Stomach (tissue), 9 donors: ENCODE measurements around the gene CHST9. TPM values are rescaled to one million over a fixed set of nuclear protein-coding genes. Genes with fewer than 3 reads are reported as not detected.
A peak's percentile ranks its signal among the peaks of the same experiment; 100 is the strongest.

Experiments used
- DNase-seq, 2 donors: peaks; one replicate each; pipeline versions ENCODE4 v3.0.0 to v3.0.0-alpha.2; 2013 to 2019
- H3K27ac ChIP-seq, 5 donors: fragments of 200-600 bp in 4 of 5; sonication (generic) in 4 of 5; one replicate each; pipeline ENCODE4 v1.5.1; 2013 to 2019; ENCODE audit warnings: mild to moderate bottlenecking in 1 of 5, moderate library complexity in 1 of 5
- H3K27me3 ChIP-seq, 3 donors: fragments of 200-600 bp; sonication (generic); one replicate each; pipeline ENCODE4 v1.5.1; 2017 to 2019; ENCODE audit warnings: mixed run types in 1 of 3
- H3K36me3 ChIP-seq, 4 donors: fragments of 200-600 bp; sonication (generic); 1 replicate in 3 of 4; 2 replicates in 1 of 4; pipeline ENCODE4 v1.5.1; 2016 to 2019
- H3K4me1 ChIP-seq, 4 donors: fragments of 200-600 bp; sonication (generic); one replicate each; pipeline ENCODE4 v1.5.1; 2016 to 2019
- H3K4me3 ChIP-seq, 4 donors: fragments of 200-600 bp; sonication (generic) in 3 of 4; one replicate each; pipeline ENCODE4 v1.5.1; 2016 to 2019; ENCODE audit warnings: mild to moderate bottlenecking in 1 of 4
- H3K9me3 ChIP-seq, 4 donors: fragments of 200-600 bp; sonication (generic); one replicate each; pipeline ENCODE4 v1.5.1; 2016 to 2019
- EP300 ChIP-seq: sonication (generic); formaldehyde crosslinking; IDR thresholded peaks from one replicate; pipeline ENCODE4 v1.6.1; 2017; ENCODE audit warnings: antibody characterized with exemption
- POLR2A ChIP-seq, 4 donors: fragments of 450-650 bp; IDR thresholded peaks; one replicate each; pipeline ENCODE4 v1.6.1; 2016; ENCODE audit warnings: antibody characterized with exemption in 4 of 4, control low read depth in 2 of 4, mild to moderate bottlenecking in 1 of 4, moderate library complexity in 1 of 4
- POLR2AphosphoS5 ChIP-seq, 3 donors: sonication (generic); formaldehyde crosslinking; IDR thresholded peaks; one replicate each; pipeline ENCODE4 v1.6.1; 2016; ENCODE audit warnings: antibody characterized with exemption in 3 of 3
- WGBS, 5 donors: extraction: QIAGEN DNeasy Blood & Tissue Kit in 3 of 5; methylation state at CpG; one replicate each; pipeline versions ENCODE4 v1.1.5 to v1.1.7; 2013 to 2018; 5-methylcytosine and 5-hydroxymethylcytosine counted together
- intact Hi-C: fragments of 100-400 bp; cut with DNase I; formaldehyde crosslinking; loops from one replicate; pipeline ENCODE4 v1.15.1; 2023; ENCODE audit warnings: low total_unique reads
- polyA plus RNA-seq, 3 donors: library from polyadenylated mRNA; stranded (reverse); fragments of 200-250 nt; gene quantifications; one replicate each; pipeline ENCODE4 v1.2.3, GENCODE V29; 2013
- total RNA-seq, 5 donors: library from RNA; depleted of rRNA; stranded (reverse); fragments of >200 nt; gene quantifications; one replicate each; pipeline versions ENCODE4 v1.1.0 to v1.2.3, GENCODE V29; 2014 to 2016
- TF ChIP-seq, protein P1 (sequence below), 7 experiments: fragments of 450-650 bp in 4 of 7; fragments of 200-600 bp in 3 of 7; sonication (generic) in 3 of 7; IDR thresholded peaks; one replicate each; pipeline ENCODE4 v1.5.1; 2016 to 2019; ENCODE audit warnings: antibody characterized with exemption in 7 of 7, control low read depth in 2 of 7, mild to moderate bottlenecking in 1 of 7
- donor health status: healthy with polysubstance abuse.
- donor health status: Bipolar disorder and iron deficiency.
- donor health status: healthy.

Gene CHST9
- total and polyA plus RNA-seq, 8 donors, result 0.29 to 2.2 (median 1.1) TPM; not detected in 2

GRCh38 chr18:26868968-26869586, 316.0 kb downstream of the CHST9 start:
- intact Hi-C loops, result no loop called here
- peak overlapping the region in 1 of 4 donors; percentile 24 for H3K4me3 ChIP-seq
- H3K27me3 ChIP-seq, result peaks cover 0 to 7% (median under 1%) of the 10 kb centered on the region in 3 donors
- no peaks in the 10 kb centered on the region for H3K36me3 ChIP-seq
- no peaks in the 10 kb centered on the region for H3K9me3 ChIP-seq
- H3K27ac ChIP-seq, result peak overlapping the region in 3 of 5 donors; percentile 46 to 66 (median 54)
- peak in 1 of 2 donors; percentile 34 for DNase-seq
- 27 to 46% (median 38%) methylated on average over 6 of the region's 6 CpGs for WGBS, 5 donors
- peaks cover 0 to 36% (median 8%) of the 10 kb centered on the region in 4 donors for H3K4me1 ChIP-seq
- TF ChIP-seq EP300, result no peak
- no peak for TF ChIP-seq POLR2A (IDR thresholded peaks at IDR 0.05)
- TF ChIP-seq, protein P1, sequence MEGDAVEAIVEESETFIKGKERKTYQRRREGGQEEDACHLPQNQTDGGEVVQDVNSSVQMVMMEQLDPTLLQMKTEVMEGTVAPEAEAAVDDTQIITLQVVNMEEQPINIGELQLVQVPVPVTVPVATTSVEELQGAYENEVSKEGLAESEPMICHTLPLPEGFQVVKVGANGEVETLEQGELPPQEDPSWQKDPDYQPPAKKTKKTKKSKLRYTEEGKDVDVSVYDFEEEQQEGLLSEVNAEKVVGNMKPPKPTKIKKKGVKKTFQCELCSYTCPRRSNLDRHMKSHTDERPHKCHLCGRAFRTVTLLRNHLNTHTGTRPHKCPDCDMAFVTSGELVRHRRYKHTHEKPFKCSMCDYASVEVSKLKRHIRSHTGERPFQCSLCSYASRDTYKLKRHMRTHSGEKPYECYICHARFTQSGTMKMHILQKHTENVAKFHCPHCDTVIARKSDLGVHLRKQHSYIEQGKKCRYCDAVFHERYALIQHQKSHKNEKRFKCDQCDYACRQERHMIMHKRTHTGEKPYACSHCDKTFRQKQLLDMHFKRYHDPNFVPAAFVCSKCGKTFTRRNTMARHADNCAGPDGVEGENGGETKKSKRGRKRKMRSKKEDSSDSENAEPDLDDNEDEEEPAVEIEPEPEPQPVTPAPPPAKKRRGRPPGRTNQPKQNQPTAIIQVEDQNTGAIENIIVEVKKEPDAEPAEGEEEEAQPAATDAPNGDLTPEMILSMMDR (IDR thresholded peaks at IDR 0.05), result no peak
- TF ChIP-seq POLR2AphosphoS5 (IDR thresholded peaks at IDR 0.05), result no peak

- H3K4me1 ChIP-seq, result peaks cover 7 to 51% (median 19%) of the 10 kb centered on the region in 4 donors
- no peaks in the 10 kb centered on the region for H3K9me3 ChIP-seq
- peaks cover 0 to 18% (median 13%) of the 10 kb centered on the region in 3 donors for H3K27me3 ChIP-seq
- H3K27ac ChIP-seq, result peak overlapping the region in 3 of 5 donors; percentile 16 to 66 (median 62)
- no peak overlapping the region for H3K4me3 ChIP-seq
- no peaks in the 10 kb centered on the region for H3K36me3 ChIP-seq
- DNase-seq, result no peak
- 66 to 83% (median 73%) methylated on average over 4 of the region's 4 CpGs for WGBS, 5 donors
- TF ChIP-seq, protein P1 (IDR thresholded peaks at IDR 0.05), result no peak
- TF ChIP-seq POLR2AphosphoS5 (IDR thresholded peaks at IDR 0.05), result no peak
- TF ChIP-seq EP300, result no peak
- TF ChIP-seq POLR2A (IDR thresholded peaks at IDR 0.05), result no peak
- intact Hi-C loops, result no loop called here
Observed at GRCh38 chr18:26867471-26867870, 317.6 kb downstream of the CHST9 start.

DNA sequence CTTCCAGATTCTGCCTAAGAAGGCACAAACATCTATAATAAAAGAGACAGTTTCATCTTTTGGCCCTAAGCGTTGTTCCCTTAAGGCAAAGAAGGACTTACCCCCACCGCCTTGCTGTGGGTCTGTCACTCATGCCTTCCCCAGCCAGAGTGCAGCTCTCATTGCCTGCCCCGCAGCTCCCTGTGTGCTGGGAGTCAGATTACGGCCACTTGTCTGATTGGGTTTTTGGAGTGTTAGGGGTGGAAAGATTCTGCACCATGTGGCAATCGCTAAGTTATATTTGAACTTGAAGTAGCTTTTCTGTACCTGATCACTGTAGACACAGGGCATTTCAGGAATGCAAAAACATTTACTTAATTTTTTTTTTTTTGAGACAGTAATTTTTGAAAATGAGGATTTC, 319.6 kb downstream of the CHST9 start, which contains the start of gene AQP4:
Gene AQP4, minus strand, starts transcription at position 151 of the 400 bp plus-strand sequence. Its CDS starts 18 bp downstream, at position 133.
- WGBS, 5 donors, result 22 to 45% (median 28%) methylated on average over 5 of the region's 5 CpGs
- Histone ChIP-seq H3K27ac (peak within 1 kb of the TSS in 4 of 5 donors; percentile 60 to 90 (median 76)), H3K36me3 (no peaks in the 10 kb centered on the region), H3K4me3 (peak within 1 kb of the TSS in 2 of 4 donors; percentile 17 to 38), H3K9me3 (no peaks in the 10 kb centered on the region), H3K27me3 (peaks cover 0 to 22% (median 13%) of the 10 kb centered on the region in 3 donors), H3K4me1 (peaks cover 7 to 51% (median 19%) of the 10 kb centered on the region in 4 donors)
- intact Hi-C loops, result no loop called here
- DNase-seq, result peak; percentile 52 to 68
- TF ChIP-seq POLR2AphosphoS5 (IDR thresholded peaks at IDR 0.05) (peak in 2 of 3 donors; percentile 68 to 80), EP300 (no peak)
- TF ChIP-seq, protein P1 (IDR thresholded peaks at IDR 0.05), result no peak

- TF ChIP-seq POLR2A (IDR thresholded peaks at IDR 0.05), result no peak
- TF ChIP-seq, protein P1 (IDR thresholded peaks at IDR 0.05), result no peak
- no peak for TF ChIP-seq POLR2AphosphoS5 (IDR thresholded peaks at IDR 0.05)
- TF ChIP-seq EP300, result no peak
- H3K9me3 ChIP-seq, result no peaks in the 10 kb centered on the region
- H3K27ac ChIP-seq, result peak overlapping the region in 4 of 5 donors; percentile 60 to 90 (median 76)
- peaks cover 0 to 22% (median 13%) of the 10 kb centered on the region in 3 donors for H3K27me3 ChIP-seq
- 38 to 75% (median 48%) methylated on average over 7 of the region's 7 CpGs for WGBS, 5 donors
- H3K36me3 ChIP-seq, result no peaks in the 10 kb centered on the region
- peak overlapping the region in 2 of 4 donors; percentile 17 to 38 for H3K4me3 ChIP-seq
- no peak for DNase-seq
- intact Hi-C loops, result no loop called here
- peaks cover 7 to 47% (median 18%) of the 10 kb centered on the region in 4 donors for H3K4me1 ChIP-seq
Observed at GRCh38 chr18:26864658-26865057, 320.4 kb downstream of the CHST9 start.
